Measurements from ENCODE around the gene CTSW.
"Not testable (repeated sequence)": the region's sequence is repeated elsewhere in the genome, so short reads cannot be mapped to it uniquely, and the experiment has no call there.

The CTSW gene, protein sequence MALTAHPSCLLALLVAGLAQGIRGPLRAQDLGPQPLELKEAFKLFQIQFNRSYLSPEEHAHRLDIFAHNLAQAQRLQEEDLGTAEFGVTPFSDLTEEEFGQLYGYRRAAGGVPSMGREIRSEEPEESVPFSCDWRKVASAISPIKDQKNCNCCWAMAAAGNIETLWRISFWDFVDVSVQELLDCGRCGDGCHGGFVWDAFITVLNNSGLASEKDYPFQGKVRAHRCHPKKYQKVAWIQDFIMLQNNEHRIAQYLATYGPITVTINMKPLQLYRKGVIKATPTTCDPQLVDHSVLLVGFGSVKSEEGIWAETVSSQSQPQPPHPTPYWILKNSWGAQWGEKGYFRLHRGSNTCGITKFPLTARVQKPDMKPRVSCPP

DNA sequence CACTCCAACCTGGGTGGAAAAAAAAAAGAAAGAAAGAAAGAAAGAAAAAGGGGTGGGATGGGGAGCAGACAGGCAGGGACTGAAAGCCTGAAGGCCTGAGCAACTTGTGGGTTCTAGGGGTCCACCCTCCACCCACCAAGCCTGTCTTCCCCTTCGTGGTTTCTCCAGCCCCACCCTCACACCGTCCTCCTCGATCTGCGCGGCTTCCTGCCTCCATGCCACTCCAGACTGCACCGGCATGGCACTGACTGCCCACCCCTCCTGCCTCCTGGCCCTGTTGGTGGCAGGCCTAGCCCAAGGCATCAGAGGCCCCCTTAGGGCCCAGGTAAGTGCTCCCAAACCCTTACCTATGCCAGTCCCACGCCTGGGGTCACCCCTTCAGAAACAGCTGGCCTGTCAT, at the start of gene CTSW:
TSS of gene CTSW (plus strand) at position 221 of the 400 bp plus-strand sequence. CDS start at position 239, 18 bp downstream.
- DNase-seq, result peak; percentile 92

DNA sequence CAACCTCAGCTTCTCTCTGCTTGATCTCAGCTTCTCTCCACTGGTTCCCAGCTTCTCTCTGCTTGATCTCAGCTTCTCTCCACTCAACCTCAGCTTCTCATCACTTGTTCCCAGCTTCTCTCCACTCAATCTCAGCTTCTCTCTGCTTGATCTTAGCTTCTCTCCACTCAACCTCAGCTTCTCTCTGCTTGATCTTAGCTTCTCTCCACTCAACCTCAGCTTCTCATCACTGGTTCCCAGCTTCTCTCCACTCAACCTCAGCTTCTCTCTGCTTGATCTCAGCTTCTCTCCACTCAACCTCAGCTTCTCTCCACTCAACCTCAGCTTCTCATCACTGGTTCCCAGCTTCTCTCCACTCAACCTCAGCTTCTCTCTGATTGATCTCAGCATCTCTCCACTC, 47.4 kb upstream of the CTSW start:
- DNase-seq, result not testable (repeated sequence)

DNA sequence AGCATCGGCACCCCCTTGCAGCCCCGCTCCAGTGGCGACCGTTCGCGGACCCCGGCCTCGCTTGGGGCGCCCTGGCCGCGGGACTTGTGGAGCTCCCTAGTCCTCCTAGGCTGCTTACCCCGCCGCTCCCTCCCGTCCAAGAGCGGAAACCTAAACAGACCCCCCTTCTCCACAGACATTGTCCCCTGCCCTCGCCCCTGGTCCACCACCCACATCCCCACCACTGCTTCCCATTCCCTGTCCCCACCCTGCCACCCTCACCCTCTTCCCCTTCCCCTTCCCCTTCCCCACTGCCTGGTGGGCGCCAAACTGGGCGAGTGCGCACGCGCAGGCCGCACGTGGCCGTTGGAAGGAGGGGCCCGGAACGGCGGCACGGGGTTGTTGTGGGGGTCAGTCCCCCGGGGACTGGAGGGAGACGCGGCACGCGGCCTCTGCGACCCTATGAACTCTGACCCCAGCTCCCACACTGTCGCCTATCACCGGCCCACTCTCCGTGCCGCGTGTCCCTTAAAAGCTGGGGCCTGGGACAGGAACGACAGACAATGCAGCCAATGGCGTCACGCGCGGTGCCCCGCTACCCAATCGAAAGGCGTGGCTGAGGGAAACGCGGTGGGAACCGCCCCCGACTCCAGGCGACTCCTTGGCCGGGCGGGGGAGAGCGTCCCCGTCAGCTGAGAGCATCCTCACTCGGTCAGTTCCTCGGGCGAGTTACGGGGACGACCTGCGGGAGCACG, 46.2 kb upstream of the CTSW start, which contains the start of gene SNX32:
TSS of gene SNX32 (plus strand) at position 667 of the 734 bp plus-strand sequence. CDS start 103 bp downstream, outside the sequence.
- DNase-seq, result peak; percentile 98

DNA sequence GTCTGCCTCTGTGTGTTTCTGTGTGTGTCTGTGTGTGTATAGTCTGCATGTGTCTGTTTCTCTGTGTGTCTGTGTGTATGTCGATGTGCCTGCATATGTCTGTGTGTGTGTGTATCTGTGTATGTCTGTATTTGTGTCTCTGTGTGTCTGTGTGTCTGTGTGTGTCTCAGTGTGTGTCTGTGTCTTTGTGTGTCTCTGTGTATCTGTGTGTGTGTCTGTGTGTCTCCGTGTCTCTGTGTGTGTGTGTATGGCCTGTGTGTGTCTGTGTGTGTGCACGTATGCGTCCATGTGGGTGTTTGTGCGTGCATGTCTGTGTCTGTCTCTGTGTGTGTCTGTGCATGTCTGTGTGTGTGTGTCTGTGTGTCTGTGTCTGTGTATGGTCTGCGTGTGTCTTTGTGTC, 45.4 kb upstream of the CTSW start:
- DNase-seq, result no peak

DNA sequence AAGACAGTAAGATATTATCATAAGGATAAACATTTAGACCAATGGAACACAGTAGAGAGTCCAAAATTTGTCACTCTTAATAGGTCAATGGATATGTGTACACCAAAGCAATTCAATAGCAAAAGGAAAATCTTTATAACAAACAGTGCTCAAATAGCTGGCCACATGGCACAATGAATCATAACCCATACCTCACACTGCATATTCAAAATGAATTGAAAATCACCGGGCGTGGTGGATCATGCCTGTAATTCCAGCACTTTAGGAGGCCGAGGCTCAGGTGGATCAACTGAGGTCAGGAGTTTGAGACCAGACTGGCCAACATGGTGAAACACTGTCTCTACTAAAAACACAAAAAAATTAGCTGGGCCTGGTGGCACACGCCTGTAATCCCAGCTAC, 37.5 kb upstream of the CTSW start:
- no peak for DNase-seq

DNA sequence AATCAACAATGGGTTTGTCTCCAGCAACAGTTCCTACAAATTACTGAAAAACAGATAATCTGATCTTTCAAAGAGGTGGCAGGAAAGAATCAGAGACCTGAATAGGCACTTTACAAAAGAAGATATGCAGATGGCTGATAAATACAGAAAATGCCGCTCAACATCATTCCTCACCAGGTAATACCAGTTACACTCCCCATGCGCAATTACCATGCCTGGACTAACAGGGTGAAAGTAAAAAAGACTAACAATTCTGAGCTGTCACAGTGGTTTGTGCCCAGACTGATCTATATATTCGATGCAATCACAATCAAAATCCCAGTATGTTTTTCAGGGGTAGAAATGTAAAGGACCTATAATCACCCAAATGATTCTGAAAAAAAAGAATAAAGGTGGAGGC, 35.8 kb upstream of the CTSW start:
- DNase-seq, result no peak

DNA sequence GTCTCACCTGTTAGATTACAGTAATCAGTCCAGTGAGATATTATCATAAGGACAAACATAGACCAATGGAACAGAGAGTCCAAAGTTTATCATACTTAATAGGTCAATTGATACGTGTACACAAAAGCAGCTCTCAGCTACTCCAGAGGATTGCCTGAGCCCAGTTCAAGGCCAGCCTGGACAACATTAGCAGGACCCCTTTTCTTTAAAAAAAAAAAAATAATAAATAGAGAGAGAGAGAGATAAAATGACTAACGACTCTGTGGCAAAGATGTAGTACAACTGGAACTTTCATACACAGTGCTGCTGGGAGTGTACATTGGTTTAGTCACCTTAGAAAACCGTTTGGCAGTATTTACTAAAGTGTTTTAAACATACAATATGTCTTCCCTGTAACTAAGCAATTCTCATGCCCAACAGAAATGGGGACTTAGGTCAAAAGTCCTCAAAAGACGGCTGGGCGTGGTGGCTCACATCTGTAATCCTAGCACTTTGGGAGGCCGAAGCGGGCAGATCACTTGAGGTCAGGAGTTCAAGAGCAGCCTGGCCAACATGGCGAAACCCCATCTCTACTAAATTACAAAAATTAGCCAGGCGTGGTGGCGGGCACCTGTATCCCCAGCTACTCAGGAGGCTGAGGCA, 35.3 kb upstream of the CTSW start:
- DNase-seq, result no peak

DNA sequence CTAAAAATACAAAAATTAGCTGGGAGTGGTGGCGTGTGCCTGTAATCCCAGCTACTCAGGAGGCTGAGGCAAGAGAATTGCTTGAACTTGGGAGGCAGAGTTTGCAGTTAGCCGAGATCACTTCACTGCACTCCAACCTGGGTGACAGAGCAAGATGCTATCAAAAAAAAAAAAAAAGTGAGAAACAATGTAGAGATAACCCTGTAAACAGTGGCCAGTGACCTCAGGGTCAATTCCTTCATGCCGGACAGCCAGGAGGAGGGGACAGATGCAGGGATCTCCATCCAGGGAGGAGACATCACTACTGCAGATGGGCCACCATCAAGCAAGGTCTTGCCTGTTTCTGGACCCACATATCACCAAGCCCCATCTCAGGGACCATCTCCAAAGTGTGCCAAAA, 31.9 kb upstream of the CTSW start:
- DNase-seq, result no peak

DNA sequence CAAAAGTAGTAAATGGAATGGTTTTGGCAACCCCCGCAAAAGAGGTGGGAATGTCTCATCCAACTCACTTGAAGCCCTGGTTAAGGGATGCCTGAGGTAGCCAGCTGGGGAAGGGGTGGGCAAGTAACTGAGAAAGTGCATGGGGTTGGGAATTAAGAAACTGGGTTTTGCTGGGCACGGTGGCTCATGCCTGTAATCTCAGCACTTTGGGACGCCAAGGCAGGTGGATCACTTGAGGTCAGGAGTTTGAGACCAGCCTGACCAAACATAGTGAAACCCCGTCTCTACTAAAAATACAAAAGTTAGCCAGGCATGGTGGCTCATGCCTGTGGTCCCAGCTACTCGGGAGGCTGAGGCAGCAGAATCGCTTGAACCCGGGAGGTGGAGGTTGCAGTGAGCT, 30.9 kb upstream of the CTSW start:
- DNase-seq, result not testable (repeated sequence)

DNA sequence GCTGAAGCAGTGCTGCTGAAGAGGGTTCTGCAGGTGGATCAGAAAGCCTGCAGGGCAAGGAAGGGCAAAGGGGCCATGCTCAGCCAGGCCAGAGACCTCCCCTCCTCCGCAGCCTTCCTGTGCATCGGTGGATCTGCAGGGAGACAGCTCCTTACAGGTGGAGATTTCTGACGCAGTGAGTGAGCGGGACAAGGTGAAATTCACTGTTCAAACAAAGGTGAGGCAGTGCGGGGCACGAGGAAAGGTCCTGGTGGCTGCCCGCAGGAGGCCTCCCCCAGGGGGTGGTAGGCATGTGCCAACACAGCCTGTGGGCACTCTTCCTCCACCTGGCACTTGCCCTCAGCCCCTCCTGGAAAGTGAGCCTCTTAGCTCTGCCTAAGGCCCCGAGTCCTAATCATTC, 30.3 kb upstream of the CTSW start:
- DNase-seq, result no peak

DNA sequence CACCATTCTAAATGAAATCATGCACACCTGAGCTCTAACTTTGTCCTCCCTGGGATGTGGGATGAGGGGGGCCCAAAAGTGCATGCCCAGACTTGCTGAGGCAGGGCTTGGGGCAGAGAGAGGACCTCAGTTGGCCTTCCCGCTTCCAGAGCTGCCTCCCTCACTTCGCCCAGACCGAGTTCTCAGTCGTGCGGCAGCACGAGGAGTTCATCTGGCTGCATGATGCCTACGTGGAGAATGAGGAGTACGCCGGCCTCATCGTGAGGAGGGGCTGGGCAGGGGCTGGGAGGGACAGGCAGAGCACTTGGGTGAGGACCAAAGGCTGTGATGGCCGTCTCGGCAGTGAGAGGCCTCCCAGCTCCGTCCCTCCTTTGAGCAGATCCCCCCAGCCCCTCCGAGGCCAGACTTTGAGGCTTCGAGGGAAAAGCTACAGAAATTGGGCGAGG, 29.8 kb upstream of the CTSW start:
- no peak for DNase-seq

DNA sequence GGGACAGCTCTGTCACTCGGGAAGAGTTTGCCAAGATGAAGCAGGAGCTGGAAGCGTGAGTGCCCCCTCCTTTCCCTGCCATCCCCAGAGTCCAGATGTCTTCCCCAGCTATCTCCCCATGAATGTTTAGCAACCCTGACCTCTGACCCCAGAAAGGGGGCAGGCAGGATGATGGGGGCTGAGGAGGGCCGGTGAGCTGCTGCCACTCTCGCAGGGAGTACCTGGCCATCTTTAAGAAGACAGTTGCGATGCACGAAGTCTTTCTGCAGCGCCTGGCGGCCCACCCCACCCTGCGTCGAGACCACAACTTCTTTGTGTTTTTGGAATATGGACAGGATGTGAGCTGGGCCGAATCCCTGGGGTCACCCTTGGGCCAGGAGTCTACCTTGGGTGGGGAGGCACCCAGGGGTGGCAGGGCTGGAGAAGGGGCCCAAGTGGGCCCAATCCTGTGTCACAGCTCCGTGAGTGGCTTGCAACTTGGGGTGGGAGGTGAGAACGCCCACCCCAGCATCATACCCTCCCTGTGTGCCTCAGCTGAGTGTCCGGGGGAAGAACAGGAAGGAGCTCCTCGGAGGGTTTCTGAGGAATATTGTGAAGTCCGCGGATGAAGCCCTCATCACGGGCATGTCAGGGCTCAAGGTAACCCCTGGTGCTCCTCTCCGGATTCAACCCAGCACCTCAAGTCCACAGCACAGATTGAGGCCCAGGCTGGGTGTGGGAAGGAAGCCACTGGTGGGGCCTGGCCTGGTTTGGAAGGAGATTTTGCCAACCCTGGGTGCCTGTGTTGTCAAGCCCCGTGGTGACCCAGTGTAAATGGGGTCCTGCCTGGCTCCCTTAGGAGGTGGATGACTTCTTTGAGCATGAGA, 29.2 kb upstream of the CTSW start:
- DNase-seq, result no peak

DNA sequence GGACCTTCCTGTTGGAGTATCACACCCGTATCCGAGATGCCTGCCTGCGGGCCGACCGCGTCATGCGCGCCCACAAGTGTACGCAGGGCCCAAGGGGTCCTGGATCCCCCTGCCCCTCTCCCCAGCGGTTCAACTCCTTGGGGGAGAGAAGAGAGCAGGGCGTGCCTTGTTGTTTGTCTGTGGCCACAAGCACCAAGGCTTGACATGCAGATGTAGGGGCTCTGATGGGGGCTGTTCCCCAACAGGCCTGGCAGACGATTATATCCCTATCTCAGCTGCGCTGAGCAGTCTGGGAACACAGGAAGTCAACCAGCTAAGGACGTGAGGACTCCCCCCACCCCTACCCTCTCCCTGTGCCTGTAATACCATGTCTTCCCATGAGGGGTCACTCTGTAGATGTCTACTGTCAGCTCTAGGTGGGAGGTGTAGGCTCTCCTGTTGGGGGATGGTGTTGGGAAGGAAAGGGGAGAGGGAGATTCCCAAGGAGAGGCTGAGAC, 28.5 kb upstream of the CTSW start:
- peak; percentile 61 for DNase-seq

DNA sequence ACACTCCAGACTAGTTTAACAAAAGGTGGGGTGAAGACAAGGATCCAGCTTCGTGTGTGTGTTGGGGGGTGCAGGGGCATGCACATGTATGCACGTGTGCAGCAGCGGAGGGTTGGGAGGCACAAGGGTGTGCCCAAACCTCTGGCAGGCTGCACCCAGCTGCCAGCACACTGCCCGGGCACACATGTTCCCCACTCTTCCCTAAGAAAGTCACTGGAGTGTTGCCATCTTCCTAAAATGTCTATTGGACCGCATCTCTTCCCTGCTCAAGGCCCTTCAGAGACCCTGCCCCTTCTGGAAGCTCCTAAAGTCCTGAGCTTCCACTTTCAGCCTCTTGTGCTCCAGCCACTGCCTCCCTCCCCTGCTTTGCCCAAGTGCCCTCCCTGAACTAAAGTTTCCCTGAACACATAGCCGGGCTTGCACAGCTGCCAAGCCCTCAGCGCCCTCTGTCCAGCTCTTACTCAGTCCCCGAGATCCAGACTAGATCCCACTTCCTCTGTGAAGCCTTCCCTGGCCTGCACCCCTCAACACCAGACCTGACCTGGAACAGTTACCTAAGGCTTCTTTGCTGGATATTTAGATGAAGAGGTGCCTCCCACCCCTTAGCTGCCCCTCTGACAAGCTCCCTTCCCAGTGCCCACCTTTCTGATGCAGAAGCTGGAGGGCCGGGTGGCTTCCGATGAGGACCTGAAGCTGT, 27.7 kb upstream of the CTSW start:
- no peak for DNase-seq

DNA sequence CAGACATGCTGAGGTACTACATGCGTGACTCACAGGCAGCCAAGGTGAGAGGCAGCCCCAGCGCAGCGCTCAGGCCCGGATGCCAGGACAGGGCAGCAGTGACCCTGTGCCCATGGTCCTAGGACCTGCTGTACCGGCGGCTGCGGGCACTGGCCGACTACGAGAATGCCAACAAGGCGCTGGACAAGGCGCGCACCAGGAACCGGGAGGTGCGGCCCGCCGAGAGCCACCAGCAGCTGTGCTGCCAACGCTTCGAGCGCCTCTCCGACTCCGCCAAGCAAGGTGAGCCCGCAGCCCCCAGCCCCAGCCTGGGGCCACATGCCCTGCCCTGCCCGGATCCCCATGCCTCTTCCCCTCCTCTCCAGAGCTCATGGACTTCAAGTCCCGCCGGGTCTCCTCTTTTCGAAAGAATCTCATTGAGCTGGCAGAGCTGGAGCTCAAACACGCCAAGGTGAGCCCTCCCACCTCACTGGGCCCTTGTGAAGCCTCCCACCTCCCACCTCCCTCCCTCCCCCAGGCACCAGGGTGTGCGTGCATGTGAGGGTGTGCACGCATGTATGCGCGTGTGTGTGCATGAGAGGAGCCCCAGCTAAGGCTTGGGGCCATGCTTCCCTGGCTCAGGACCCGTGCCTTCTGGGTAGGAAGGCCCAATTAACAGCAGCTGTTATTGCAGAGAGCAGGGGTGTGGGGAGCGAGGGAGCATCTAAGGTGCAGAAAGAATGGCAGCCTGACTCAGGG, 27.0 kb upstream of the CTSW start:
- no peak for DNase-seq

DNA sequence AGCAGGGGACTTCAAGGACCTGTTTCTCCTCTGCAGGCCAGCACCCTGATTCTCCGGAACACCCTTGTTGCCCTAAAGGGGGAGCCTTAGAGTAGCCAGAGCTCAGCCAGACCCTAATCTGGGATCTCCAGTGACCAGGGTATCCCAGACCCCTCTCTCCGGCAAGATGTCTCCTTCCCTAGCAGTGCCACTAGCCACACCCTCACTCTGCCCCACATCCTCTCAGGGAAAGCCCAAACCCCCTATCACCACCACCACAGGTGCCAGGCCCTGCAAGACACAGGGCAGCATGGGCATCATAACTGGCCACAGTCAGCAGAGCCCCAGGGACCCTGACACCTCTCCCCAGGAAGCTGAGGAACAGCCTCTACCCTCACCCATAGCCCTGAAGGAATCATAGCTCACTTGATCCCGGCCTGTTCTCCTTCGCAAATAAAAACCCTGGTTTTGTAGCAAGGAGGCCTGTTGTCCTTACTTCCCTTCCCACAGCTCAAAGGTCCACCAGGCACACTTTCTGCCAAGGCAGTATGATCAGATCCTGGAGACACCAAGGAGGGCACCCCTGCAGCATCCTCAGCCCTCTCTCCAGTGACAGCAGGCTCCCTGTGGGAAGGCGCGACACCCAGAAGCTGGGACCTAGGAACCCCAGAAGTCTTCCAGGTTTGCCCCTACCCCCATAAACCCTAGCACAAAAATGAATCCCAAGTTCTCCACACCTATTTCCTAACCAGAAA, 26.2 kb upstream of the CTSW start:
- no peak for DNase-seq

DNA sequence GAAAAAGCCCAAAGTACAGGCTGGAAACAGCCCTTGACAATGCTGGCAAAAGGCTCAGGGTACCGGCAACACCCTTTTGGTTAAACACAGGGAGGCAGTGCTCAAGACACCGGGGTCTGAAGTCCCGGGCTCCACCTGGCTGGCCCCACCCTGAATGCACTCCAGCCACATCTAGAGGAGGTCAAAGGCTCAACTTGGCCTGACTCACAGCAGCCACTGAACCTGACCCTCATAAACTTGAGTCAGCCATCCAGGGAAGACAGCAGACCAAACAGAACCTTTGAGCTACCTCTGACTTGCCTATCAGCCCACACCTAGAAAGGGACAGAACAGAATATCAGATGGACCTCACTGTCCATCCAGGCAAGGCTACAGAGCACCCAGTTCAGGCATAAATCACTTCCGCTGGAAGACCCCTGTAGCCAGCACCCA, 25.5 kb upstream of the CTSW start:
- no peak for DNase-seq

DNA sequence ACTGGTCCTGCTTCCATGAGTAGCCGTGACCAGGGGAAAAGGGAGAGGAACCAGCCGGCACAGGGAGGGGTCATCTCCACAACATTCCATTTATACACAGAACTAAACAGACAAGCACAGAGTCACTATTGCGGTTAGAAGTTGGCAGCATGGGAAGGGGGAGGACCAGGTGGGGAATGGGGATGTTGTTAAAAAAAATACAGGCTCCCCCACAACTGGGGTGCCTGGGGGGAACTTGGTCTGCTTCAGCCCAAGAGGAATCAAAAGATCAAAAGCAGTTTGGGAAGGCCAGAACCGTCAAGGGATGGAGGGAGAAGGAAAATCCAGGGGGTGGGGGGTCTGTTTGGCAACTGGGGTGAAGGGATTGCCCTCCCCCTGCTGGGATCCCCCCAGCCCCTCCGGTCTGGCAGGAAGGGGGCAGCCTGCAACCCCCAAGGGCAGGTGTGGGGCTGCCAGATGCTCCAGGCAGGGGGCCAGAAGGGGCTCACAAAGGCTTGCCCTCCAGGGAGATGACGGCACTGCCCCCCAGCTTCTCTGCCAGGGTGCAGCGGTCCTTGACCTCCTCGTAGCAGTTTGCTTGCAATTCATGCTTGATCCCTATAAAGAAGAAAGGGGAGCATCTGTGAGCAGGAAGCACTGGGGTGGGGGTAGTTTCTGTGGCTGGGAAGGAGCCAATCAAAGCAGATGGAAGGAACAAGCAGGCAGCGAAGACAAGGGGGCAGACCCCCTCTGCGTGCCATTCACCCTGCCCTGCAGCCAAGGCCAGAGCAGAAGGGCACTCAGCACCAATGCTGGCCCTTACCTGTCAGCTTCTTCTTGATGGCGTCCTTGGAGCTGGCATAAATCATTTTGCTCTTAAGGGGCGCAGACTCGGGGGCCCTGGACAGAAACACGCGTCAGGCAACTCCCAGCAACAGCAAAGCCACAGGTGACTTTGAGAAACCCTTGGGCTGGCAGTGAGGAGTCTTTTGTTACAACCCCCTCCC, 24.5 kb upstream of the CTSW start:
- DNase-seq, result no peak

DNA sequence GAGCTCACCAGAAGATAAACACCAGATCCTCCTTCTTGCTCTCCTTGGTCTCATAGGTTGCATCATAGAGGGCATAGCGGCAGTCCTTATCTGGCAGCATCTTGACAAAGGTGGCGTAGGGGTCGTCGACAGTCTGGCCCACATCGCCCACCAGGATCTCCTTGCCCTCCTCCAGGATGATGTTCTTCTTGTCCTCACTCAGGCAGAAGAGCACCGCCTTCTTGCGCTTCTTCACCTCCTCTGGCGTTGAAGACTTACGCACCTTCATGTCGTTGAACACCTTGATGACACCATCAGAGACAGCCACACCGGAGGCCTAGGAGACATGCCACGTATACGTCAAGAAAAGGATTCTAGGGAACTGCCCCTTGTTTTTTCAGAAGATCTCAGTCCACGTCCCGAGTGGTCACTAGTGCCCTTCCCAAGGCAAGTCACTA, 23.7 kb upstream of the CTSW start:
- DNase-seq, result no peak
